Fibroblast of lung (primary cell): ENCODE data around the gene SFTPA1. TPM values are rescaled to one million over a fixed set of nuclear protein-coding genes. Genes with fewer than 3 reads are reported as not detected.

Source experiments
- DNase-seq, 2 donors: peaks; one replicate each; pipeline versions ENCODE4 v3.0.0 to v3.0.0-alpha.2; 2010; ENCODE audit warnings: low read depth in 2 of 2
- H2AFZ ChIP-seq: 2 replicates; pipeline ENCODE4 v1.5.1; 2012; ENCODE audit warnings: low read length, control low read depth, inconsistent platforms
- H3K27ac ChIP-seq: 2 replicates; pipeline ENCODE4 v1.5.1; 2011; ENCODE audit warnings: low read length, control low read depth; ENCODE audit not compliant: insufficient read depth
- H3K27me3 ChIP-seq: 2 replicates; pipeline ENCODE4 v1.5.1; 2011; ENCODE audit warnings: mild to moderate bottlenecking, low read length; ENCODE audit not compliant: control insufficient read depth, insufficient read depth
- H3K36me3 ChIP-seq: 2 replicates; pipeline ENCODE4 v1.5.1; 2011; ENCODE audit warnings: low read length; ENCODE audit not compliant: control insufficient read depth, insufficient read depth
- H3K4me1 ChIP-seq: 2 replicates; pipeline ENCODE4 v1.5.1; 2011; ENCODE audit warnings: low read length; ENCODE audit not compliant: control insufficient read depth, insufficient read depth; ENCODE audit errors: extremely low read depth
- H3K4me2 ChIP-seq: 2 replicates; pipeline ENCODE4 v1.5.1; 2011; ENCODE audit warnings: low read length, control low read depth; ENCODE audit not compliant: insufficient read depth; ENCODE audit errors: extremely low read depth
- H3K4me3 ChIP-seq, 4 experiments: fragments of 200-600 bp in 1 of 4; sonication (generic) in 1 of 4; replicated peaks in 1 of 4; 2 replicates each; pipeline ENCODE4 v1.5.1; 2011 to 2016; ENCODE audit warnings: low read length in 4 of 4, low read depth in 3 of 4, mild to moderate bottlenecking in 3 of 4, control low read depth in 2 of 4, inconsistent platforms in 1 of 4, mixed read lengths in 1 of 4; ENCODE audit not compliant: insufficient read depth in 1 of 4; ENCODE audit errors: control extremely low read depth in 1 of 4
- H3K79me2 ChIP-seq: 2 replicates; pipeline ENCODE4 v1.5.1; 2012; ENCODE audit warnings: mild to moderate bottlenecking, low read length, inconsistent platforms; ENCODE audit not compliant: control insufficient read depth, insufficient read depth
- H3K9ac ChIP-seq: 2 replicates; pipeline ENCODE4 v1.5.1; 2011; ENCODE audit warnings: mild to moderate bottlenecking, low read length, control low read depth; ENCODE audit not compliant: insufficient read depth
- H3K9me3 ChIP-seq: 2 replicates; pipeline ENCODE4 v1.5.1; 2012; ENCODE audit warnings: low read depth, low read length; ENCODE audit not compliant: control insufficient read depth, insufficient read depth
- H4K20me1 ChIP-seq: 2 replicates; pipeline ENCODE4 v1.5.1; 2011; ENCODE audit warnings: low read length; ENCODE audit not compliant: control insufficient read depth, insufficient read depth; ENCODE audit errors: extremely low read depth
- EZH2 ChIP-seq: IDR thresholded peaks from 2 replicates; pipeline ENCODE4 v1.5.1; 2012; ENCODE audit warnings: low read length, control low read depth, mild to moderate bottlenecking; ENCODE audit errors: missing control alignments
- polyA plus RNA-seq, 2 donors: library from polyadenylated mRNA; depleted of rRNA in 1 of 2; stranded (reverse) in 1 of 2; unstranded in 1 of 2; fragments of >200 nt; gene quantifications; 2 replicates each; pipeline ENCODE4 v1.2.1, GENCODE V29; 2011 to 2012; ENCODE audit warnings: missing spikeins in 1 of 2
- total RNA-seq: library from RNA; depleted of rRNA; stranded (reverse); fragments of >200 nt; gene quantifications from 2 replicates; pipeline ENCODE4 v1.2.1, GENCODE V29; 2014
- TF ChIP-seq, protein P1 (sequence below), 2 donors: IDR thresholded peaks in 1 of 2; conservative IDR thresholded peaks in 1 of 2; 1 replicate in 1 of 2; 2 replicates in 1 of 2; pipeline ENCODE4 v1.5.1; 2011 to 2012; ENCODE audit warnings: low read length in 2 of 2, control low read depth in 1 of 2, inconsistent platforms in 1 of 2, low read depth in 1 of 2, mild to moderate bottlenecking in 1 of 2

Gene SFTPA1
- total and polyA plus RNA-seq, 2 donors (not counting 1 experiment from before 2014, with no cell fraction given), result not detected

DNA sequence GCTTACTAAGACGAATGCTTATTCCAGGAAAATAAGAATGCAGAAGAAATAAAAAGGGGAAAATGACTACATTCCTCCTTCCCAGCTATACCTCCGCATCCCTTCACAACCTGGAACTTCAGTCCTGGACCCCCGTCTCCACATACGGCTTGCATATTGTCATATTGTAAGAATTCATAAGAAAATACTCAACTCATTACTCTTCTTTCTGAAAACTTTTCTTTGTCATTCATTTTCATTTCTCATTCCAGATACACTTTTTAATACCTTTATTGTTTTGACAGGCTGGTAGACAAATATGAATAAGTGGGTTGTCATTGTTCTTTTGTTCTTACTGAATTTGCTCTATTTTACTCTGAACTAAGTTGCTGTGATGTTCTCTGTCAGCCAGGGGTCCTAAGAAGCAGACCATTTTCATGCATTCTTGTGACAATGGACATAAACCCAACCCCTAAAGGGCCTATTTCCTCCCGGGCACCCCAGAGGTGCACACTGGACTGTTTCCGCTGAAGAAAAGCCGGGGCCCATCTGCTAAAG is 27.2 kb upstream of the SFTPA1 start:
- Histone ChIP-seq H3K27ac (no peak overlapping the region), H3K36me3 (no peaks in the 10 kb centered on the region), H3K9me3 (no peaks in the 10 kb centered on the region), H3K4me3 (no peak overlapping the region), H3K79me2 (no peaks in the 10 kb centered on the region), H3K27me3 (no peaks in the 10 kb centered on the region), H3K4me2 (no peak overlapping the region), H2AFZ (no peak overlapping the region), H3K9ac (no peak overlapping the region), H3K4me1 (no peaks in the 10 kb centered on the region), H4K20me1 (no peaks in the 10 kb centered on the region)
- DNase-seq, result no peak
- TF ChIP-seq, protein P1, sequence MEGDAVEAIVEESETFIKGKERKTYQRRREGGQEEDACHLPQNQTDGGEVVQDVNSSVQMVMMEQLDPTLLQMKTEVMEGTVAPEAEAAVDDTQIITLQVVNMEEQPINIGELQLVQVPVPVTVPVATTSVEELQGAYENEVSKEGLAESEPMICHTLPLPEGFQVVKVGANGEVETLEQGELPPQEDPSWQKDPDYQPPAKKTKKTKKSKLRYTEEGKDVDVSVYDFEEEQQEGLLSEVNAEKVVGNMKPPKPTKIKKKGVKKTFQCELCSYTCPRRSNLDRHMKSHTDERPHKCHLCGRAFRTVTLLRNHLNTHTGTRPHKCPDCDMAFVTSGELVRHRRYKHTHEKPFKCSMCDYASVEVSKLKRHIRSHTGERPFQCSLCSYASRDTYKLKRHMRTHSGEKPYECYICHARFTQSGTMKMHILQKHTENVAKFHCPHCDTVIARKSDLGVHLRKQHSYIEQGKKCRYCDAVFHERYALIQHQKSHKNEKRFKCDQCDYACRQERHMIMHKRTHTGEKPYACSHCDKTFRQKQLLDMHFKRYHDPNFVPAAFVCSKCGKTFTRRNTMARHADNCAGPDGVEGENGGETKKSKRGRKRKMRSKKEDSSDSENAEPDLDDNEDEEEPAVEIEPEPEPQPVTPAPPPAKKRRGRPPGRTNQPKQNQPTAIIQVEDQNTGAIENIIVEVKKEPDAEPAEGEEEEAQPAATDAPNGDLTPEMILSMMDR (conservative IDR thresholded peaks at IDR 0.05 in 1 of 2, IDR thresholded peaks at IDR 0.05 in 1 of 2; ENCODE audit: low read depth in 1 of 2, low read length in 2 of 2), result no peak

DNA sequence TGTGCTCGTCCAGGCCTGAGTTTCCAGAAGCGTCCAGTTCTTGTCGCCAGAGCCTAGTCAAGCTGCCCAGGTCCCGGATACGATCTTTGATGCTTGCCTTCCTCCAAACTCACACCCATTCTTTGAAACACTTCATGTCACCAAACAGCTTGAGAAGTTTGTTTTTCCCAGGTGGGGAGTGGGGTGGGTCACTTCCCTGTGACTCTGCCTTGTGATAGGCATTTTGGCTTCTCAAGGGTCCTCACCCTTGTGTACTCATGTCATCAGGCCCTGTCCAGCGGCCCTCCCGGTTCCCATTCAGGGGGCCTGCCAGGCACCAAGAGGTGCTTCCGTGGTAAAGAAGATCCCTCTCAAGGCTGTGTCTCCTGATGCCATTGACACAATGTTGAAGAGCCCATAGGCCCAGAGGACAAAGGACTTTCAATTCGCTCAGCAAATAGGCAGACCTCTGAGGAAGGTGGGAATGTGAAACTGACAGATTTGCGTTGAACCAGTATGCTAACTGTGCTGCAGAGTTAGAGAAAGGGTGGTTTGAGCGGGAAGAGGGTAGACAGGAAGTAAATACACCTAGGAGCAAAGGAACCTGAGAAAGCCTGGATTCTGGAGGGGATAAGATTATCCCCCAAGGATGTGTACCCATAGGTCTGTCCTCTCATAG is 24.7 kb upstream of the SFTPA1 start:
- Histone ChIP-seq H3K4me2 (no peak overlapping the region), H2AFZ (no peak overlapping the region), H3K9ac (no peak overlapping the region), H3K4me1 (no peaks in the 10 kb centered on the region), H3K27me3 (no peaks in the 10 kb centered on the region), H3K36me3 (no peaks in the 10 kb centered on the region), H3K79me2 (no peaks in the 10 kb centered on the region), H3K9me3 (no peaks in the 10 kb centered on the region), H4K20me1 (no peaks in the 10 kb centered on the region), H3K27ac (no peak overlapping the region), H3K4me3 (no peak overlapping the region)
- TF ChIP-seq EZH2, result no peak
- TF ChIP-seq, protein P1 (conservative IDR thresholded peaks at IDR 0.05 in 1 of 2, IDR thresholded peaks at IDR 0.05 in 1 of 2; ENCODE audit: low read depth in 1 of 2, low read length in 2 of 2), result no peak
- DNase-seq, result no peak

DNA sequence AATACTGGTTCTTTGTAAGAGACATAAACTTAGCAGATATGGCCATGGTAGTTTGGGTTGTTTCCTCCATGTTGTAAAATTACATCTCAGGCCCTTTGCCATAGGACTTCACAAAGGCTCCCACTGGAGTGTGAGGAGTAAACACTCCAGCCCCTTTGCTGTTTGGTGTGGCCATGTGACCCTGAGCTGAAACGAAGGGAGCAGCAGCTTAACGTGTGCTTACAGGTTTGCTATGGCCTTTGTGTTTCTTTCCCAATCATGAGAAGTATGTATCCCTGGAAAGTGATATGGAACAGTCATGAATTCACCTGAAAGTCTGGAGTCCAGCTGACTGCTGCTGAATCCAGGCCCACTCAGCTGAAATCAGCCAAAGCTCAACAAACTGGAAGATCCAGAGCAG is 23.8 kb upstream of the SFTPA1 start:
- Histone ChIP-seq H3K27ac (no peak overlapping the region), H3K9me3 (no peaks in the 10 kb centered on the region), H3K79me2 (no peaks in the 10 kb centered on the region), H3K9ac (no peak overlapping the region), H4K20me1 (no peaks in the 10 kb centered on the region), H3K36me3 (no peaks in the 10 kb centered on the region), H2AFZ (no peak overlapping the region), H3K27me3 (no peaks in the 10 kb centered on the region), H3K4me2 (no peak overlapping the region), H3K4me1 (no peaks in the 10 kb centered on the region), H3K4me3 (no peak overlapping the region)
- no peak for TF ChIP-seq EZH2
- TF ChIP-seq, protein P1 (conservative IDR thresholded peaks at IDR 0.05 in 1 of 2, IDR thresholded peaks at IDR 0.05 in 1 of 2; ENCODE audit: low read depth in 1 of 2, low read length in 2 of 2), result no peak
- DNase-seq, result no peak
